Measurements from ENCODE around the gene SLC6A2. TPM values are rescaled to one million over a fixed set of nuclear protein-coding genes. Genes with fewer than 3 reads are reported as not detected.
"Not testable (repeated sequence)": the region's sequence is repeated elsewhere in the genome, so short reads cannot be mapped to it uniquely, and the experiment has no call there.

The SLC6A2 gene
- total RNA-seq, 4 donors from 2014 or later = 0.47 to 0.48 TPM; not detected in 2

DNA sequence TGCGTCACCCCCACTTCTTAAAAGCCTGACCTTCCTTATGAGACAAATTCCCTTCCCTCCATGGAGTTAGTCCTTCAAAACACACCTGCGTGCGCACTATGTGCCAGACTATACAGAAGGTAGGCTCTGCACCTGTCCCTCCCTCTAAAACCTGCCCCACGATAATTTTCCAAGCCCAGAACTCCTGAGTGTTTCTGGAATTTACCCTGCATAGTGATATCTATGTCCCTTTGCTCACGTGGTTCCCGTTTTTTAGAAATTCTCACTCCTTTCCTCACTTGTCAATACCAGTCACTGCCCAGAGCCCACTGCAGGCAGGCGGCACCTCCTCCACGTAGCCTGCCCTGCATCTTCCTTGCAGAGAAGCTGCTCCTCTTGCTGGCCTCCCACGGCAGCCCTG, 82.2 kb downstream of the SLC6A2 start:
- TF ChIP-seq, protein P1, sequence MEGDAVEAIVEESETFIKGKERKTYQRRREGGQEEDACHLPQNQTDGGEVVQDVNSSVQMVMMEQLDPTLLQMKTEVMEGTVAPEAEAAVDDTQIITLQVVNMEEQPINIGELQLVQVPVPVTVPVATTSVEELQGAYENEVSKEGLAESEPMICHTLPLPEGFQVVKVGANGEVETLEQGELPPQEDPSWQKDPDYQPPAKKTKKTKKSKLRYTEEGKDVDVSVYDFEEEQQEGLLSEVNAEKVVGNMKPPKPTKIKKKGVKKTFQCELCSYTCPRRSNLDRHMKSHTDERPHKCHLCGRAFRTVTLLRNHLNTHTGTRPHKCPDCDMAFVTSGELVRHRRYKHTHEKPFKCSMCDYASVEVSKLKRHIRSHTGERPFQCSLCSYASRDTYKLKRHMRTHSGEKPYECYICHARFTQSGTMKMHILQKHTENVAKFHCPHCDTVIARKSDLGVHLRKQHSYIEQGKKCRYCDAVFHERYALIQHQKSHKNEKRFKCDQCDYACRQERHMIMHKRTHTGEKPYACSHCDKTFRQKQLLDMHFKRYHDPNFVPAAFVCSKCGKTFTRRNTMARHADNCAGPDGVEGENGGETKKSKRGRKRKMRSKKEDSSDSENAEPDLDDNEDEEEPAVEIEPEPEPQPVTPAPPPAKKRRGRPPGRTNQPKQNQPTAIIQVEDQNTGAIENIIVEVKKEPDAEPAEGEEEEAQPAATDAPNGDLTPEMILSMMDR (IDR thresholded peaks at IDR 0.05) = no peak
- no peak for DNase-seq (ENCODE audit: low spot score)
- no peak for ATAC-seq (ENCODE audit: low FRiP score)

DNA sequence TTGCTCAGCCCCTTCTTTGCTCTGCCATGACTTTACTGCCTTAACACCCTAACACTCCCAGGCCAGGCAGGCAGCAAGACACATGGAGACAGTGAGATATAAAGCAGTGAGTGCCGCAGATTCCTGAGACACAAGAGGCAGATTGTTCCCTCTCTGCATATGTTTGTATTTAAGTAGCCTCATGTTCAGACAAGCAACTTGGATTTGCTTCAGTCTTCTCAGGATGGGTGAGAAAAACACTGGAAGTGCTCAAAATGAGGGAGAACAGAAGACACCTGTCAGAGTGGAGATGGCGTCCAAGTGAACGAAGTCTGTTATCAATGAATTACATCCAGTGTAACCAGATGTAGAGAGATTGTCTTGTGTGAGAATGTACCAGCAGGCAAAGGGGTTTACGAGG, 90.3 kb downstream of the SLC6A2 start:
- TF ChIP-seq, protein P1 (IDR thresholded peaks at IDR 0.05) = no peak
- DNase-seq (ENCODE audit: low spot score) = no peak
- no peak for ATAC-seq (ENCODE audit: low FRiP score)

DNA sequence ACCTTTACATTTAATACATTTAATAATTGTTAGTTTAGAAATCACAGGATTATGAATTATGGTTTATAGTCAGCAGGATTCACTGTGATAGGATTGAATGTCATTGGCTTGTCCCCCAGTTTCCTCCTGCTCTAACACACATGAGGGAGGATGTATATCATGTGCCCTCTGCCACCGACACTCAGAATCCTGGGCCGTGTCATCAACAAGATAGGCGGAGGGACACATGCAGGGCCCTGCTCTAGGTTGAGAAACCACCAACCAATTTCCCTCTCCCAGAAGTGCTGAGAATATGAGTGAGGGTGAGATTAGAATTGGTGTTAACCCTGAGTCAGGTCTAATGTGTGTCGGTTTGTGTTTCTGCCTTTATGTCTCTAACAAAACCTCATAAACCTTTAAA, 92.0 kb downstream of the SLC6A2 start:
- no peak for DNase-seq (ENCODE audit: low spot score)
- TF ChIP-seq, protein P1 (IDR thresholded peaks at IDR 0.05) = no peak
- ATAC-seq (ENCODE audit: low FRiP score) = no peak

DNA sequence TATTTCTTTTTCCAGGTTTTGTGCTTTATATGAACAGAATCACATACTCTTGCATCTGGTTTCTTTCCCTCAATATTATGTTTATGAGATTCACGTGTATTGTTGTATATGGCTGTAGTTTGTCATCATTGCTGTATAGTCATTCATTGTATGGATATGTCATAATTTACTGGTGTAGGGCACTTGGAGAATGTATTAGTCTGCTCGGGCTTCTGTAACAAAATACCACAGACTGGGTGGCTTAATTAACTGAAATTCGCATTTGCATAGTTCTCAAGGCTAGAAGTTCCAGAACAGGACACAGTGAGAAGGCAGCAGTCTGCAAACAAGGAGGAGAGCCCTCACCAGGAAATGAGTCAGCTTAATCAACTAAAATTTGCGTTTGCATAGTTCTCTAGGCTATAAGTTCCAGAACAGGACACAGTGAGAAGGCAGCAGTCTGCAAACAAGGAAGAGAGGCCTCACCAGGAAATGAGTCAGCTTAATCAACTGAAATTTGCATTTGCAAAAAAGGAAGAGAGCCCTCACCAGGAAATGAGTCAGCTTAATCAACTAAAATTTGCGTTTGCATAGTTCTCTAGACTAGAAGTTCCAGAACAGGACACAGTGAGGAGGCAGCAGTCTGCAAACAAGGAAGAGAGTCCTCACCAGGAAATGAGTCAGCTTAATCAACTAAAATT, 96.8 kb downstream of the SLC6A2 start:
- not testable (repeated sequence) for DNase-seq (ENCODE audit: low spot score); ATAC-seq (ENCODE audit: low FRiP score)

DNA sequence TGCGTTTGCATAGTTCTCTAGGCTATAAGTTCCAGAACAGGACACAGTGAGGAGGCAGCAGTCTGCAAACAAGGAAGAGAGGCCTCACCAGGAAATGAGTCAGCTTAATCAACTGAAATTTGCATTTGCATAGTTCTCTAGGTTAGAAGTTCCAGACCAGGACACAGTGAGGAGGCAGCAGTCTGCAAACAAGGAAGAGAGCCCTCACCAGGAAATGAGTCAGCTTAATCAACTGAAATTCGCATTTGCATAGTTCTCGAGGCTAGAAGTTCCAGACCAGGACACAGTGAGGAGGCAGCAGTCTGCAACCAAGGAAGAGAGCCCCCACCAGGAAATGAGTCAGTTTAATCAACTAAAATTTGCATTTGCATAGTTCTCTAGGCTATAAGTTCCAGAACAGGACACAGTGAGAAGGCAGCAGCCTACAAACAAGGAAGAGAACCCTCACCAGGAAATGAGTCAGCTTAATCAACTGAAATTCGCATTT, 97.4 kb downstream of the SLC6A2 start:
- not testable (repeated sequence) for DNase-seq (ENCODE audit: low spot score); ATAC-seq (ENCODE audit: low FRiP score)

Other genes with a start within 250 kb of the SLC6A2 start
- gene MMP2, start 176.8 kb upstream of the SLC6A2 start, total RNA-seq = 100 to 1,000 TPM; 217 to 549 (median 381) TPM
- gene LPCAT2, start 146.9 kb upstream of the SLC6A2 start, total RNA-seq = 10 to 100 TPM in 3 of 4 donors, 1 to 10 TPM in 1; 9.6 to 20.5 (median 15.9) TPM
- under 1 TPM in 2 of 4 donors, not detected in 2; 0.75 to 0.95 TPM for gene CAPNS2, start 89.3 kb upstream of the SLC6A2 start, total RNA-seq
- gene CES1, start 177.1 kb downstream of the SLC6A2 start, total RNA-seq = 100 to 1,000 TPM in 2 of 4 donors, 10 to 100 TPM in 1, 1 to 10 TPM in 1; 4.9 to 166 (median 107) TPM
- not detected for gene CES5A, start 219.4 kb downstream of the SLC6A2 start, total RNA-seq